ENCODE measurements around the gene ATP6V1G3. TPM values are rescaled to one million over a fixed set of nuclear protein-coding genes. Genes with fewer than 3 reads are reported as not detected.

ATP6V1G3 gene
- total RNA-seq, 2 donors from 2014 or later: not detected

Other genes starting within 250 kb of the ATP6V1G3 start
- 100 to 1,000 TPM; 366 to 421 TPM for gene PTPRC, start 98.4 kb upstream of the ATP6V1G3 start, total RNA-seq

Data from activated T-helper 17 cell treated with anti-CD3 and anti-CD28 coated beads, Interleukin-2, amount 50 U/mL, for 72 hours (primary cell).